H1 (cell line): ENCODE data around the gene CBR3. TPM values are rescaled to one million over a fixed set of nuclear protein-coding genes. Genes with fewer than 3 reads are reported as not detected.

Source experiments
- BCL11A ChIP-seq, 2 experiments: IDR thresholded peaks; one replicate each; pipeline ENCODE4 v1.6.1; 2011; ENCODE audit warnings: low read depth in 2 of 2, low read length in 2 of 2, mild to moderate bottlenecking in 2 of 2
- CHD7 ChIP-seq: fragments of 300-600 bp; sonication (generic); IDR thresholded peaks from 2 replicates; pipeline ENCODE4 v1.7.1; 2012; ENCODE audit warnings: low read length, moderate library complexity, mild to moderate bottlenecking, inconsistent platforms; ENCODE audit not compliant: insufficient replicate concordance
- E2F6 ChIP-seq: IDR thresholded peaks from 2 replicates; pipeline ENCODE4 v1.6.1; 2012; ENCODE audit warnings: inconsistent platforms
- EP300 ChIP-seq, 2 experiments: IDR thresholded peaks; 1 replicate in 1 of 2; 2 replicates in 1 of 2; pipeline ENCODE4 v1.6.1; 2011 to 2012; ENCODE audit warnings: low read depth in 2 of 2, low read length in 2 of 2, mild to moderate bottlenecking in 2 of 2, borderline replicate concordance in 1 of 2, inconsistent platforms in 1 of 2, moderate library complexity in 1 of 2
- GTF2F1 ChIP-seq: IDR thresholded peaks from 2 replicates; pipeline ENCODE4 v1.6.1; 2012; ENCODE audit warnings: low read depth, low read length, improper control_type of control experiment, borderline replicate concordance
- RFX5 ChIP-seq: IDR thresholded peaks from 2 replicates; pipeline ENCODE4 v1.6.1; 2011; ENCODE audit warnings: low read depth, low read length, improper control_type of control experiment, borderline replicate concordance
- SAP30 ChIP-seq: fragments of 300-600 bp; sonication (generic); IDR thresholded peaks from 2 replicates; pipeline ENCODE4 v1.7.1; 2012; ENCODE audit warnings: low read length, moderate library complexity, mild to moderate bottlenecking, inconsistent platforms; ENCODE audit not compliant: insufficient read depth, insufficient replicate concordance
- SIN3A ChIP-seq, 2 experiments: IDR thresholded peaks in 1 of 2; conservative IDR thresholded peaks in 1 of 2; 2 replicates each; pipeline ENCODE4 v1.6.1; 2011 to 2012; ENCODE audit warnings: low read length in 2 of 2, improper control_type of control experiment in 1 of 2, low read depth in 1 of 2, mild to moderate bottlenecking in 1 of 2
- TAF7 ChIP-seq: optimal IDR thresholded peaks from 2 replicates; pipeline ENCODE3; 2011; ENCODE audit warnings: low read depth, mild to moderate bottlenecking, inconsistent platforms, low read length, moderate library complexity, borderline replicate concordance
- TEAD4 ChIP-seq: IDR thresholded peaks from 2 replicates; pipeline ENCODE4 v1.6.1; 2012; ENCODE audit warnings: low read depth, low read length, inconsistent platforms, mixed read lengths
- polyA plus RNA-seq, 7 experiments: library from polyadenylated mRNA; depleted of rRNA in 3 of 7; stranded (reverse) in 5 of 7; unstranded in 2 of 7; fragments of >200 nt in 5 of 7; fragments of 200-250 nt in 2 of 7; gene quantifications; 1 replicate in 5 of 7; 2 replicates in 1 of 7; 4 replicates in 1 of 7; pipeline versions ENCODE4 v1.2.1 to v1.2.3, GENCODE V29; 2011 to 2013; ENCODE audit warnings: missing spikeins in 2 of 7, mixed read lengths in 2 of 7
- total RNA-seq: library from RNA; stranded (reverse); fragmentation: NEBNext Ultra II Directional; extraction: Animal tissue kit (Norgen Biotek cat#: 25700); gene quantifications from 2 replicates; pipeline ENCODE4 v1.2.1, GENCODE V29; 2021

Gene CBR3
- total and polyA plus RNA-seq, 2 of the 8 experiments (the other 6 are each of a cell fraction or from before 2014, with no cell fraction given): 1.2 to 4.3 TPM

GRCh38 chr21:36185523-36185922 lies 50.6 kb downstream of the CBR3 start (continued):
- TF ChIP-seq CHD7 (no peak), EP300 (IDR thresholded peaks at IDR 0.05; ENCODE audit: borderline replicate concordance in 1 of 2, low read depth in 2 of 2, low read length in 2 of 2) (no peak), GTF2F1 (no peak), SAP30 (no peak), SIN3A (conservative IDR thresholded peaks at IDR 0.05 in 1 of 2, IDR thresholded peaks at IDR 0.05 in 1 of 2; ENCODE audit: low read depth in 1 of 2, low read length in 2 of 2) (no peak), TEAD4 (no peak), RFX5 (no peak), E2F6 (no peak), TAF7 (no peak), BCL11A (IDR thresholded peaks at IDR 0.05; ENCODE audit: low read depth in 2 of 2, low read length in 2 of 2) (no peak)
